22Rv1 (cell line): ENCODE data around the gene SOX9.

ENCODE experiments used
- ZFX ChIP-seq: fragments of 450-650 bp; IDR thresholded peaks from 2 replicates; pipeline ENCODE4 v1.6.1; 2017; ENCODE audit warnings: antibody characterized with exemption, borderline replicate concordance
- TF ChIP-seq, protein P1 (sequence below): fragments of 450-650 bp; IDR thresholded peaks from 2 replicates; pipeline ENCODE4 v1.5.1; 2017; ENCODE audit warnings: mild to moderate bottlenecking

- TF ChIP-seq, protein P1, sequence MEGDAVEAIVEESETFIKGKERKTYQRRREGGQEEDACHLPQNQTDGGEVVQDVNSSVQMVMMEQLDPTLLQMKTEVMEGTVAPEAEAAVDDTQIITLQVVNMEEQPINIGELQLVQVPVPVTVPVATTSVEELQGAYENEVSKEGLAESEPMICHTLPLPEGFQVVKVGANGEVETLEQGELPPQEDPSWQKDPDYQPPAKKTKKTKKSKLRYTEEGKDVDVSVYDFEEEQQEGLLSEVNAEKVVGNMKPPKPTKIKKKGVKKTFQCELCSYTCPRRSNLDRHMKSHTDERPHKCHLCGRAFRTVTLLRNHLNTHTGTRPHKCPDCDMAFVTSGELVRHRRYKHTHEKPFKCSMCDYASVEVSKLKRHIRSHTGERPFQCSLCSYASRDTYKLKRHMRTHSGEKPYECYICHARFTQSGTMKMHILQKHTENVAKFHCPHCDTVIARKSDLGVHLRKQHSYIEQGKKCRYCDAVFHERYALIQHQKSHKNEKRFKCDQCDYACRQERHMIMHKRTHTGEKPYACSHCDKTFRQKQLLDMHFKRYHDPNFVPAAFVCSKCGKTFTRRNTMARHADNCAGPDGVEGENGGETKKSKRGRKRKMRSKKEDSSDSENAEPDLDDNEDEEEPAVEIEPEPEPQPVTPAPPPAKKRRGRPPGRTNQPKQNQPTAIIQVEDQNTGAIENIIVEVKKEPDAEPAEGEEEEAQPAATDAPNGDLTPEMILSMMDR = no peak
- no peak for TF ChIP-seq ZFX
Observed at GRCh38 chr17:72137161-72137560, 16.3 kb downstream of the SOX9 start.
